Fibroblast of skin of right quadriceps (primary cell): Measurements from ENCODE around the gene UBB.

Experiments used
- DNase-seq: peaks from one replicate; pipeline ENCODE4 v3.0.0-alpha.2; 2013

The UBB gene

DNA sequence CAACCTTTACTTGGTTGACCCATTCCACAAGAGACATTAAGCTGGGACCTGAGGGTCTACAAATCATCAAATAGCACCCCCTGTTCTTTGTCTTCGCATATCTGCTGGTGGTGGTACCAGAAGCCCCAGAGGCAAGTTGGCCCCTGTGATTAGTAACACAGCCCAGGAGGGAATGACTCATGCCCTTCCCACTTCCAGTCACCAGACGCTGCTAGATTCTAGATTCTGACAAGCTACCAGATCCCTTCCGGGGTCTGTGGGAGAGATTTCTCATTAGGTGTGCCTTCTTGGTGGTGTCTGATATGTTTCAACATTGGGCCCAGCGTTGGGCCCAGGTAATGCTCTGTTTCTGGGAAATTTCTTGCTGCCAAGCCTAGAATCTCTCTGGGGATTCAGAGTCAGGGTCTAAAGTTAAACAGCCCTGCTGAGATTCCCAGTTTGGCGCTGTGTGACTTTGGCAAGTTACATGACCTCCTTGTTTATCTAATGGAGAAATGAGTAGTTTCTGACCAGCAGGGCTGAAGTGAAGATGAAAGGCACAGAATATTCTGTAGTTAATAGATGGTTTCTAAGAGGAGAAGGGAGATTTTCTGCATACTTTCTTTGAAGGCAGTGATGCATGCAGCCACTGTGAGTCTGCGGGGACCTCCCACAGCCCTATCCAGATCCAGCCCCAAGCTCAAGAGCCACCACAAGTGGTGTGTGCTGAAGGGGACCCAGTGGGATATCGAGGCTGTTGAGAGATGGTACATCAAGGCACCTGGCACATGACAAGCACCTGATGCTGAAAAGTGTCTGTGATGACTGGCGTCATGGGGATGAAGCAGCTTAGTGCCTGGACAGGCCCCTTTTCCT lies 38.4 kb downstream of the UBB start:
- DNase-seq = peak; percentile 88

DNA sequence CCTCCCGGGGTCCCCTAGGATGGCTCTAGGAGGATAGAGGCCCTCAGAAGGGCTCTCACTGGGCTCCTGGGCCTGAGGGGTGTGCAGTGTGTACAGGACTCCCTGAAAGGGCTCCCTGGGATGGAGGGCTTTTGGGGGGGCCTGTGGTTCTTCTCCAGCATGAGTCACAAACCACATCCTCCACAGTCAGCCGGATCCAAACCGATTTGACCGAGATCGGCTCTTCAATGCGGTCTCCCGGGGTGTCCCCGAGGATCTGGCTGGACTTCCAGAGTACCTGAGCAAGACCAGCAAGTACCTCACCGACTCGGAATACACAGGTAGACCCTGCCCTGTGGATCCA lies 39.0 kb downstream of the UBB start:
- peak; percentile 83 for DNase-seq

DNA sequence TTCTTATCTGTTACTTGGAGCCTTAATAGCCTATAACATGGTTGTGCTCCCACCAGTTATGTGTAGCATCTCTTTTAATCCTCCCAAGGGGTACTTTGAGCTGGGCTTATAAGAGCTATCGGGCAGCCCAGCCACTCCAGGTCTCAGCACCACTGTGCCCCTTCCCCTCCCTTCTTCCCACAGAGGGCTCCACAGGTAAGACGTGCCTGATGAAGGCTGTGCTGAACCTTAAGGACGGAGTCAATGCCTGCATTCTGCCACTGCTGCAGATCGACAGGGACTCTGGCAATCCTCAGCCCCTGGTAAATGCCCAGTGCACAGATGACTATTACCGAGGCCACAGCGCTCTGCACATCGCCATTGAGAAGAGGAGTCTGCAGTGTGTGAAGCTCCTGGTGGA lies 41.5 kb downstream of the UBB start:
- no peak for DNase-seq

- no peak for DNase-seq
Measured at GRCh38 chr17:16423226-16423872, 42.5 kb downstream of the UBB start.

- DNase-seq = no peak
Measured at GRCh38 chr17:16425202-16425601, 44.3 kb downstream of the UBB start.

DNA sequence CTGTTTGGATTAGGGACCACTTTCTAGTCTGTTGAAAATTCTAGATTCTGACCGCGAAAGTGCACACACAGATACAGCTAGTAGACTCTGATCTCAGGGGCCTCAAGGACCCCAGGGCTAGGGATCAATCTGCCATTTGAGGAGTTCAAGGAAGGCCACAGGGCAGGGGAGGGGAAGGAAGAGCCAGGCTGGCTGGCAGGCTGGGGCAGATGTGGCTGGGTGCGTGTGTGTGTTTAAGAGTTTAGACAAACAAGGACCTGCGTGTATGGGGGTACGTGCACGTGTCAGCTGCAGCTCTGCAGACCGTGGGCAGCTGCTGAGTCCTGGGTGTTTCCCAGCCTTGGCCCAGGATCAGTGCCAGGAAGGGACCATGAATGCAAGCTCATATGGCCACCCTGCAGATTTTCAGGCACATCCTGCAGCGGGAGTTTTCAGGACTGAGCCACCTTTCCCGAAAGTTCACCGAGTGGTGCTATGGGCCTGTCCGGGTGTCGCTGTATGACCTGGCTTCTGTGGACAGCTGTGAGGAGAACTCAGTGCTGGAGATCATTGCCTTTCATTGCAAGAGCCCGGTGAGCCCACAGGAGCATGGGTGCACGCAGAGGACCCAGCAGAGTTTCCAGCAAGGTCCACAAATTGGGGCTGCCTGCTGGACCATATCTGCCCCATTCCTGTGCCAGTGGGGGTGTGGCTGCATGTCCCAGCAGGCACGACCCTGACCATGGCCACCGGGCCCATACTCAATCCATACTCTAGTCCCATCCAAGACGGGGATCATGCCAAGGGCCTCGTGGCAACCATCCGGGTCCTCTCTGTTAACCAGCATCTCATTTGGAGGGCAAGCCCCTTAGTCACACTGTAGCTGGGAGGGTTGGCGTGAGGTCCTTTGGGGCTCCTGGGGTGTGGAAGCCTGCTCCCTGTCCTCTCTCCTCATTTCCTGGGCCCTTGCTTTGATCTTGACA lies 45.1 kb downstream of the UBB start:
- no peak for DNase-seq

DNA sequence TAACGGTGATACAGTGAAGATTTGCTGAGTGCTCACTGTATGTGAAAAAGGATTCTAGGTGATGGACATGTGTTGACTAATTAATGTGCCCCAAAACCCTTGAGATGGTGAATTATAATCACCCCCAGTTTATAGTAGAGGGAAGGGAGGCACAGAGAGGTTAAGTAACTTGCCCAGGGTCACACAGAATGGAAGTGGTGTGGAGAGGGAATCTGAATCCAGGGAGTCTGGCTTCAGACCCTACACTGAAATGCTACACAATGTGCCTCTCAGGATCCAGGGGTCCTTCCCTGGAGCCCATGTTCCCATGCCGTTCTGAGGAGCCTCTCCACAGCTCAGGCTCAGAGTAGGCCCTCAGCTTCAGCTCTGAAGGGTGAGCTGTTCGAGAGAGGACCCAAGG lies 46.1 kb downstream of the UBB start:
- no peak for DNase-seq

- peak; percentile 67 for DNase-seq
Measured at GRCh38 chr17:16428098-16428882, 47.4 kb downstream of the UBB start.

GRCh38 chr17:16429083-16429482 lies 48.2 kb downstream of the UBB start:
- no peak for DNase-seq

DNA sequence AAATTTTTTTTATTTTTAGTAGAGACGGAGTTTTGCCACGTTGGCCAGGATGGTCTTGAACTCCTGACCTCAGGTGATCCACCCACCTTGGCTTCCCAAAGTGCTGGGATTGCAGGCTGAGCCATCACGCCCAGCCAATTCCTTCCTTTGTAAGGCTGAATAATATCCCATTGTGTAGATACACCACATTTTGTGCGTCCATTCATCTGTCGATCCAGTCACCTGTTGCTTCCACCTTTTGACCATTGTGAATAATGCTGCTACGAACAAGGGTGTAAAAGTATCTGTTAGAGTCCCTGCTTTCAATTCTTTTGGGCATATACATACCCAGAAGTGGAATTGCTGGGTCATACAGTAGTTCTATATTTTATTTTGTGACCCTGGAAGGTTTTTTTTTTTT lies 49.8 kb downstream of the UBB start:
- no peak for DNase-seq

GRCh38 chr17:16432017-16432416 lies 51.1 kb downstream of the UBB start:
- DNase-seq = no peak
